Sigmoid colon (tissue), 7 donors: Measurements from ENCODE around the gene IKBKE. TPM values are rescaled to one million over a fixed set of nuclear protein-coding genes. Genes with fewer than 3 reads are reported as not detected.
A peak's percentile ranks its signal among the peaks of the same experiment; 100 is the strongest.
"Not testable (repeated sequence)": the region's sequence is repeated elsewhere in the genome, so short reads cannot be mapped to it uniquely, and the experiment has no call there.

Experiments
- DNase-seq: peaks from one replicate; pipeline ENCODE4 v3.0.0-alpha.2; 2019
- H3K27ac ChIP-seq, 4 donors: fragments of 200-600 bp; sonication (generic); one replicate each; pipeline ENCODE4 v1.5.1; 2016 to 2019; ENCODE audit warnings: mild to moderate bottlenecking in 1 of 4
- H3K27me3 ChIP-seq, 3 donors: fragments of 200-600 bp; sonication (generic); one replicate each; pipeline ENCODE4 v1.5.1; 2019; ENCODE audit warnings: mild to moderate bottlenecking in 1 of 3
- H3K36me3 ChIP-seq, 4 donors: fragments of 200-600 bp; sonication (generic); one replicate each; pipeline ENCODE4 v1.5.1; 2016 to 2019
- H3K4me1 ChIP-seq, 4 donors: fragments of 200-600 bp; sonication (generic); one replicate each; pipeline ENCODE4 v1.5.1; 2017 to 2019
- H3K4me3 ChIP-seq, 4 donors: fragments of 200-600 bp; sonication (generic); one replicate each; pipeline ENCODE4 v1.5.1; 2017 to 2019; ENCODE audit warnings: mild to moderate bottlenecking in 2 of 4, moderate library complexity in 1 of 4
- H3K9me3 ChIP-seq, 4 donors: fragments of 200-600 bp in 3 of 4; sonication (generic) in 3 of 4; one replicate each; pipeline versions ENCODE4 v1.5.1 to v1.6.1; 2013 to 2019
- CTCF ChIP-seq, 4 experiments: fragments of 450-650 bp in 3 of 4; fragments of 200-600 bp in 1 of 4; IDR thresholded peaks; one replicate each; pipeline ENCODE4 v1.5.1; 2016 to 2019; ENCODE audit warnings: antibody characterized with exemption in 4 of 4, mild to moderate bottlenecking in 3 of 4, moderate library complexity in 2 of 4
- EP300 ChIP-seq, 4 donors: sonication (generic); formaldehyde crosslinking; IDR thresholded peaks; one replicate each; pipeline ENCODE4 v1.6.1; 2017; ENCODE audit warnings: antibody characterized with exemption in 4 of 4
- POLR2A ChIP-seq, 2 donors: fragments of 450-650 bp; IDR thresholded peaks; one replicate each; pipeline ENCODE4 v1.6.1; 2016; ENCODE audit warnings: antibody characterized with exemption in 2 of 2, mild to moderate bottlenecking in 2 of 2, moderate library complexity in 2 of 2
- POLR2AphosphoS5 ChIP-seq, 4 donors: sonication (generic); formaldehyde crosslinking; IDR thresholded peaks; one replicate each; pipeline ENCODE4 v1.6.1; 2017; ENCODE audit warnings: antibody characterized with exemption in 4 of 4
- WGBS, 2 donors: extraction: QIAGEN DNeasy Blood & Tissue Kit; methylation state at CpG; one replicate each; pipeline ENCODE4 v1.1.7; 2013; 5-methylcytosine and 5-hydroxymethylcytosine counted together
- intact Hi-C: fragments of 100-400 bp; cut with DNase I; formaldehyde crosslinking; loops from one replicate; pipeline ENCODE4 v1.15.1; 2023
- polyA plus RNA-seq, 3 donors: library from polyadenylated mRNA; stranded (reverse); fragments of 200-250 nt; gene quantifications; one replicate each; pipeline ENCODE4 v1.2.3, GENCODE V29; 2013
- total RNA-seq, 4 donors: library from RNA; depleted of rRNA; stranded (reverse); fragments of >200 nt; gene quantifications; one replicate each; pipeline ENCODE4 v1.1.0, GENCODE V29; 2016
- donor health status: healthy with polysubstance abuse.
- donor health status: Bipolar disorder and iron deficiency.
- donor health status: healthy.

The IKBKE gene
- total and polyA plus RNA-seq, 7 donors: 1.6 to 23.2 (median 3.2) TPM

GRCh38 chr1:206479183-206480125 lies 9.2 kb downstream of the IKBKE start:
- Histone ChIP-seq H3K27ac (no peak overlapping the region), H3K36me3 (peaks cover 0 to 6% (median 0%) of the 10 kb centered on the region in 4 donors), H3K9me3 (no peaks in the 10 kb centered on the region), H3K27me3 (no peaks in the 10 kb centered on the region), H3K4me1 (peaks cover 0 to 6% (median 2%) of the 10 kb centered on the region in 4 donors), H3K4me3 (no peak overlapping the region)
- TF ChIP-seq CTCF (IDR thresholded peaks at IDR 0.05) (peak in 3 of 4 experiments; percentile 64 to 83 (median 69)), POLR2AphosphoS5 (IDR thresholded peaks at IDR 0.05) (no peak), POLR2A (IDR thresholded peaks at IDR 0.05) (no peak), EP300 (IDR thresholded peaks at IDR 0.05) (no peak)
- intact Hi-C loops: no loop called here
- peak; percentile 82 for DNase-seq
- WGBS, 2 donors: 79 to 83% methylated on average over 14 of the region's 14 CpGs

GRCh38 chr1:206480211-206480610 lies 9.9 kb downstream of the IKBKE start:
- H3K36me3 ChIP-seq: peaks cover 0 to 6% (median 0%) of the 10 kb centered on the region in 4 donors

GRCh38 chr1:206482611-206483010 lies 12.3 kb downstream of the IKBKE start:
- no peak for DNase-seq
- Histone ChIP-seq H3K4me1 (peaks cover 0 to 6% (median 2%) of the 10 kb centered on the region in 4 donors), H3K9me3 (no peaks in the 10 kb centered on the region), H3K27me3 (no peaks in the 10 kb centered on the region), H3K4me3 (no peak overlapping the region), H3K27ac (no peak overlapping the region), H3K36me3 (no peaks in the 10 kb centered on the region)
- TF ChIP-seq POLR2AphosphoS5 (IDR thresholded peaks at IDR 0.05) (no peak), POLR2A (IDR thresholded peaks at IDR 0.05) (no peak), CTCF (IDR thresholded peaks at IDR 0.05) (no peak), EP300 (IDR thresholded peaks at IDR 0.05) (no peak)
- 94 to 95% methylated on average over 2 of the region's 2 CpGs for WGBS, 2 donors
- intact Hi-C loops: no loop called here

More at GRCh38 chr1:206480211-206480610, 9.9 kb downstream of the IKBKE start:
- Histone ChIP-seq H3K27me3 (no peaks in the 10 kb centered on the region), H3K4me3 (no peak overlapping the region), H3K9me3 (no peaks in the 10 kb centered on the region), H3K27ac (no peak overlapping the region), H3K4me1 (peaks cover 0 to 6% (median 2%) of the 10 kb centered on the region in 4 donors)
- DNase-seq: no peak
- 94 to 96% methylated on average over 8 of the region's 8 CpGs for WGBS, 2 donors
- TF ChIP-seq CTCF (IDR thresholded peaks at IDR 0.05) (no peak), POLR2A (IDR thresholded peaks at IDR 0.05) (no peak), POLR2AphosphoS5 (IDR thresholded peaks at IDR 0.05) (no peak), EP300 (IDR thresholded peaks at IDR 0.05) (no peak)
- intact Hi-C loops: no loop called here

GRCh38 chr1:206483864-206484263 lies 13.6 kb downstream of the IKBKE start:
- H3K4me3 ChIP-seq, H3K9me3 ChIP-seq, H3K27me3 ChIP-seq, H3K36me3 ChIP-seq, H3K27ac ChIP-seq, DNase-seq, H3K4me1 ChIP-seq, intact Hi-C loops: not testable (repeated sequence)
- WGBS, 2 donors: 93 to 97% methylated on average over 1 of the region's 1 CpG

GRCh38 chr1:206484901-206485300 lies 14.6 kb downstream of the IKBKE start:
- TF ChIP-seq CTCF (IDR thresholded peaks at IDR 0.05): no peak
- no peak for TF ChIP-seq POLR2AphosphoS5 (IDR thresholded peaks at IDR 0.05)
- no peak for TF ChIP-seq EP300 (IDR thresholded peaks at IDR 0.05)
- no peak for TF ChIP-seq POLR2A (IDR thresholded peaks at IDR 0.05)
- intact Hi-C loops: no loop called here
- H3K27me3 ChIP-seq: no peaks in the 10 kb centered on the region
- DNase-seq: no peak
- H3K9me3 ChIP-seq: no peaks in the 10 kb centered on the region
- no peak overlapping the region for H3K27ac ChIP-seq
- H3K36me3 ChIP-seq: no peaks in the 10 kb centered on the region
- 96 to 97% methylated on average over 10 of the region's 10 CpGs for WGBS, 2 donors
- no peak overlapping the region for H3K4me3 ChIP-seq
- H3K4me1 ChIP-seq: peaks cover 0 to 8% (median 2%) of the 10 kb centered on the region in 4 donors
